ENCODE results near the gene AP2S1. TPM values are rescaled to one million over a fixed set of nuclear protein-coding genes. Genes with fewer than 3 reads are reported as not detected.

The AP2S1 gene
- total and polyA plus RNA-seq, 2 of the 4 experiments (the other 2 are of a cell fraction) = 144 to 274 TPM

DNA sequence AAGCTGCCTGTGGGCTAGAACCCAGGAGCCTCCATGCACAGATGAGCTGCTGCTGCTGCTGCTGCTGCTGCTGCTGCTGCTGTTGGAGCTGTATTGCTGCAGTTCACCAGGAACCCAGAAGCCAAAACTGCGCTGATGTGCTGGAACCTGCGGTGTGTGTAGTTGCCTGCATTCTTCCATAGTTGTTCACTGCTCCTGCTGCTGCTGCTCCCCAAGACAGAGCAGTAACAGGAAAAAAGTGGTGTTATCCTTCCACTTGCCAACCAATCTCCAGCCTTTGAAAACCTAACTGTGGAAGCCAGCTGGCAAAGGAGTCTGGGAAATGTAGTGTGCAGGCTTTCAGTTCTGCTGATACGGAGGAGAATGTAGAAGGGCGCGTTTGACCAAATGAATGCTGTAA, 48.1 kb upstream of the AP2S1 start:
- H3K9me3 ChIP-seq (ENCODE audit: control insufficient read depth, insufficient read depth, low read length) = no peaks in the 10 kb centered on the region
- intact Hi-C loops (cut with micrococcal nuclease) (no loop called here), dilution Hi-C loops (cut with HindIII; ENCODE audit: low sequenced_read_pairs, unreplicated experiment) (no loop called here), in situ Hi-C loops (cut with MboI; ENCODE audit: low sequenced_read_pairs) (no loop called here)
- H3K27me3 ChIP-seq (ENCODE audit: control insufficient read depth, insufficient read depth, low read length) = no peaks in the 10 kb centered on the region
- H3K23ac ChIP-seq (ENCODE audit: low read depth, low read length) = no peak overlapping the region
- 90% methylated on average over 2 of the region's 5 CpGs; no CpG with 5 or more reads in 1 of the 2 experiments for WGBS, 2 experiments (ENCODE audit: extremely low coverage in 2 of 2, insufficient read length in 1 of 2)
- DNase-seq (peak; percentile 76), ATAC-seq (ENCODE audit: low read depth) (peak; percentile 73)
- BruUV-seq (replicated peaks) = no TSS peak
- no peak overlapping the region for H2BK15ac ChIP-seq (ENCODE audit: low read depth, low read length)
- H3K4me2 ChIP-seq (ENCODE audit: low read depth, low read length) = peak overlapping the region; percentile 11; the same call in 1 of the 2 replicates
- no peak overlapping the region for H3K4me3 ChIP-seq (ENCODE audit: insufficient read depth, low read depth, low read length)
- no peak overlapping the region for H2BK5ac ChIP-seq (ENCODE audit: low read depth, low read length, poor library complexity, severe bottlenecking)
- H2AFZ ChIP-seq (replicated peaks; ENCODE audit: low read length, poor library complexity) = no peak overlapping the region
- H3K56ac ChIP-seq (ENCODE audit: extremely low read depth, insufficient read depth, low read length) = no peak overlapping the region
- no peak overlapping the region for H3K14ac ChIP-seq (replicated peaks; ENCODE audit: low read depth, low read length)
- H3K4me1 ChIP-seq (ENCODE audit: control insufficient read depth, insufficient read depth, low read length) = peaks cover 23% of the 10 kb centered on the region
- POLR2A ChIA-PET (ENCODE audit: unreplicated experiment) = no interaction called here
- H3K36me3 ChIP-seq (ENCODE audit: control insufficient read depth, insufficient read depth, low read length) = no peaks in the 10 kb centered on the region
- H4K91ac ChIP-seq (ENCODE audit: insufficient read depth, low read depth, low read length) = no peak overlapping the region
- H3K79me1 ChIP-seq (ENCODE audit: low read depth in 1 of 2, low read length in 2 of 2) = peaks cover 49 to 78% of the 10 kb centered on the region in 2 experiments
- no peak overlapping the region for H3K18ac ChIP-seq (ENCODE audit: low read depth, low read length)
- H2AK5ac ChIP-seq (ENCODE audit: low read depth, low read length) = no peak overlapping the region
- H4K8ac ChIP-seq (ENCODE audit: low read depth in 2 of 2, low read length in 2 of 2) = peak overlapping the region in 1 of 2 experiments; percentile 55; a peak in 1 of 4 replicates
- H3K27ac ChIP-seq (ENCODE audit: insufficient read depth, low read length) = no peak overlapping the region
- H4K20me1 ChIP-seq (ENCODE audit: insufficient read depth, low read length) = peaks cover 38% of the 10 kb centered on the region
- H4K5ac ChIP-seq (ENCODE audit: low read depth, low read length) = no peak overlapping the region
- no peak overlapping the region for H2BK120ac ChIP-seq (ENCODE audit: low read depth, low read length)
- peak overlapping the region; percentile 1 for H2AK9ac ChIP-seq (replicated peaks; ENCODE audit: low read depth, low read length, poor library complexity)
- H3K9ac ChIP-seq (ENCODE audit: low read depth, low read length) = no peak overlapping the region
- no peak overlapping the region for H2BK20ac ChIP-seq (ENCODE audit: low read depth, low read length)
- TF ChIP-seq POLR2A (IDR thresholded peaks at IDR 0.05; ENCODE audit: low read depth, low read length) (no peak), CEBPB (IDR thresholded peaks at IDR 0.05; ENCODE audit: low read depth, low read length) (no peak), MAZ (IDR thresholded peaks at IDR 0.05; ENCODE audit: borderline replicate concordance, low read depth, low read length) (no peak), RFX5 (IDR thresholded peaks at IDR 0.05; ENCODE audit: low read depth, low read length) (no peak), FOS (IDR thresholded peaks at IDR 0.05; ENCODE audit: low read depth, low read length) (no peak), BHLHE40 (IDR thresholded peaks at IDR 0.05; ENCODE audit: low read depth, low read length) (no peak), SMC3 (IDR thresholded peaks at IDR 0.05; ENCODE audit: low read depth, low read length) (no peak), MXI1 (IDR thresholded peaks at IDR 0.05; ENCODE audit: borderline replicate concordance, low read depth, low read length) (no peak), RAD21 (IDR thresholded peaks at IDR 0.05; ENCODE audit: low read length) (no peak), RCOR1 (IDR thresholded peaks at IDR 0.05; ENCODE audit: insufficient replicate concordance, low read length) (no peak)
- TF ChIP-seq, protein P1, sequence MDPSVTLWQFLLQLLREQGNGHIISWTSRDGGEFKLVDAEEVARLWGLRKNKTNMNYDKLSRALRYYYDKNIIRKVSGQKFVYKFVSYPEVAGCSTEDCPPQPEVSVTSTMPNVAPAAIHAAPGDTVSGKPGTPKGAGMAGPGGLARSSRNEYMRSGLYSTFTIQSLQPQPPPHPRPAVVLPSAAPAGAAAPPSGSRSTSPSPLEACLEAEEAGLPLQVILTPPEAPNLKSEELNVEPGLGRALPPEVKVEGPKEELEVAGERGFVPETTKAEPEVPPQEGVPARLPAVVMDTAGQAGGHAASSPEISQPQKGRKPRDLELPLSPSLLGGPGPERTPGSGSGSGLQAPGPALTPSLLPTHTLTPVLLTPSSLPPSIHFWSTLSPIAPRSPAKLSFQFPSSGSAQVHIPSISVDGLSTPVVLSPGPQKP (IDR thresholded peaks at IDR 0.05; ENCODE audit: borderline replicate concordance, low read depth, low read length) = no peak
- peaks cover 18% of the 10 kb centered on the region for H3K9me1 ChIP-seq (ENCODE audit: insufficient read depth, low read length)
- no peak overlapping the region for H3K4ac ChIP-seq (ENCODE audit: low read depth, low read length)
- CTCF ChIA-PET = no interaction called here

Data from IMR-90 (cell line).